Measurements from ENCODE around the gene UBTF. TPM values are rescaled to one million over a fixed set of nuclear protein-coding genes. Genes with fewer than 3 reads are reported as not detected.

UBTF gene
- total RNA-seq, 1 donor from 2014 or later = 53.9 TPM

- intact Hi-C loops (cut with micrococcal nuclease) = no loop called here
- TF ChIP-seq CTCF (IDR thresholded peaks at IDR 0.05; ENCODE audit: borderline replicate concordance) = no peak
- H3K27me3 ChIP-seq (ENCODE audit: low read depth) = no peaks in the 10 kb centered on the region
- peaks cover 59% of the 10 kb centered on the region for H3K36me3 ChIP-seq
- H3K27ac ChIP-seq (replicated peaks) = no peak overlapping the region
- DNase-seq = no peak
- H3K4me1 ChIP-seq = peaks cover 28% of the 10 kb centered on the region
- no peak overlapping the region for H3K4me3 ChIP-seq
- no peaks in the 10 kb centered on the region for H3K9me3 ChIP-seq (replicated peaks)
These were observed 29.0 kb downstream of the UBTF start for GRCh38 chr17:44190481-44190880.

GRCh38 chr17:44188576-44189403 lies 30.7 kb downstream of the UBTF start:
- no peak for TF ChIP-seq CTCF (IDR thresholded peaks at IDR 0.05; ENCODE audit: borderline replicate concordance)
- Histone ChIP-seq H3K4me1 (peaks cover 40% of the 10 kb centered on the region), H3K27me3 (ENCODE audit: low read depth) (no peaks in the 10 kb centered on the region), H3K4me3 (peak overlapping the region; percentile 93), H3K9me3 (replicated peaks) (no peaks in the 10 kb centered on the region), H3K27ac (replicated peaks) (peak overlapping the region; percentile 3), H3K36me3 (peaks cover 42% of the 10 kb centered on the region)
- intact Hi-C loops (cut with micrococcal nuclease) = no loop called here
- no peak for DNase-seq

GRCh38 chr17:44187131-44187899 lies 32.2 kb downstream of the UBTF start:
- no peak for DNase-seq
- H3K27ac ChIP-seq (replicated peaks) = peak overlapping the region; percentile 99
- intact Hi-C loops (cut with micrococcal nuclease) = no loop called here
- H3K36me3 ChIP-seq = peaks cover 38% of the 10 kb centered on the region
- no peaks in the 10 kb centered on the region for H3K9me3 ChIP-seq (replicated peaks)
- H3K27me3 ChIP-seq (ENCODE audit: low read depth) = no peaks in the 10 kb centered on the region
- peak overlapping the region; percentile 93 for H3K4me3 ChIP-seq
- TF ChIP-seq CTCF (IDR thresholded peaks at IDR 0.05; ENCODE audit: borderline replicate concordance) = no peak
- H3K4me1 ChIP-seq = peaks cover 40% of the 10 kb centered on the region

GRCh38 chr17:44186307-44187130 lies 33.0 kb downstream of the UBTF start, which contains the start of gene TMUB2:
TSS of gene TMUB2 (plus strand) at chr17:44186972. CDS start at chr17:44187709, 737 bp downstream.
- intact Hi-C loops (cut with micrococcal nuclease) = no loop called here
- no peak for TF ChIP-seq CTCF (IDR thresholded peaks at IDR 0.05; ENCODE audit: borderline replicate concordance)
- H3K9me3 ChIP-seq (replicated peaks) = no peaks in the 10 kb centered on the region

GRCh38 chr17:44184212-44184810 lies 35.2 kb downstream of the UBTF start:
- peaks cover 40% of the 10 kb centered on the region for H3K4me1 ChIP-seq
- intact Hi-C loops (cut with micrococcal nuclease) = no loop called here
- H3K27me3 ChIP-seq (ENCODE audit: low read depth) = no peaks in the 10 kb centered on the region
- H3K9me3 ChIP-seq (replicated peaks) = no peaks in the 10 kb centered on the region
- DNase-seq = no peak
- H3K27ac ChIP-seq (replicated peaks) = no peak overlapping the region
- H3K4me3 ChIP-seq = no peak overlapping the region
- H3K36me3 ChIP-seq = peaks cover 25% of the 10 kb centered on the region
- no peak for TF ChIP-seq CTCF (IDR thresholded peaks at IDR 0.05; ENCODE audit: borderline replicate concordance)

More at GRCh38 chr17:44186307-44187130, 33.0 kb downstream of the UBTF start, which contains the start of gene TMUB2:
- H3K36me3 ChIP-seq = peaks cover 45% of the 10 kb centered on the region
- H3K4me3 ChIP-seq = peak within 1 kb of the TSS; percentile 93
- no peaks in the 10 kb centered on the region for H3K27me3 ChIP-seq (ENCODE audit: low read depth)
- peak; percentile 98 for DNase-seq
- H3K27ac ChIP-seq (replicated peaks) = peak within 1 kb of the TSS; percentile 99
- H3K4me1 ChIP-seq = peaks cover 40% of the 10 kb centered on the region
